ENCODE measurements around the gene MMGT1.
"Not testable (repeated sequence)": the region's sequence is repeated elsewhere in the genome, so short reads cannot be mapped to it uniquely, and the experiment has no call there.

MMGT1 gene

DNA sequence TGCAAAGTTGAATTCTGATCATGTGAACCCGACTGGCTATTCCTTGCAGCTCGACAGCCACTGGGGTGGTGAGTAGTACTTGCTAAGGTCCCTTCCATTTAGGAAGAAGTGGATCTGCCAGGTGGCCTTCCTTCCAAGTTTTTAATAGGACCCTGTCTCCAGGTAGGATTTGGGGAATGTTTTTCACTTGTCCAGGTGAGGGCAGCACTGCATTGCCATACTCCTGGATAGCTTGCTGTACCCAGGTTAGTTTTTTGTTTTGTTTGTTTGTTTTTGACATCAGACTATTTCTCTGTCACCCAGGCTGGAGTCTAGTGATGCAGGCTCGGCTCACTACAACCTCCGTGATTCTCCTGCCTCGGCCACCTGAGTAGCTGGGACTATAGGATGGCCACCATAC is 50.4 kb downstream of the MMGT1 start:
- DNase-seq (ENCODE audit: low read depth): no peak

DNA sequence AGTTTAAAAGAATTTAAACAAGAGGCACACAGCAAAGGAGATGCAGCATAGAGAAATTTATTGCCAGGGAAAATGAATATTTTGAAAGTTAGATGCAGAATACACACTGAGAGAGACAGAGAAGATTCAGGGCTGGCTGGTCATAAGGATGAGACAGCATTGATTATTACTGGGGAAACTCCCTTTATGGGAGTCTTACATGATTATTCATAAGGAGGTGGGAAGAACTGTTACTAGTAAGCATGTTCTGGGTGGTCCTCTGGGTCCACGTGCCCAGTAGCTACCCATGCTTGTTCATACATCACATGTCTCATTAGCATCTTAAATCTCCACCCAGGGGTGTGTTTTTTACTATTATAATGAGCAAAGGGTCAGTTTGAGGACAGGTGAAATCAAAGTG is 53.3 kb downstream of the MMGT1 start:
- not testable (repeated sequence) for DNase-seq (ENCODE audit: low read depth)

DNA sequence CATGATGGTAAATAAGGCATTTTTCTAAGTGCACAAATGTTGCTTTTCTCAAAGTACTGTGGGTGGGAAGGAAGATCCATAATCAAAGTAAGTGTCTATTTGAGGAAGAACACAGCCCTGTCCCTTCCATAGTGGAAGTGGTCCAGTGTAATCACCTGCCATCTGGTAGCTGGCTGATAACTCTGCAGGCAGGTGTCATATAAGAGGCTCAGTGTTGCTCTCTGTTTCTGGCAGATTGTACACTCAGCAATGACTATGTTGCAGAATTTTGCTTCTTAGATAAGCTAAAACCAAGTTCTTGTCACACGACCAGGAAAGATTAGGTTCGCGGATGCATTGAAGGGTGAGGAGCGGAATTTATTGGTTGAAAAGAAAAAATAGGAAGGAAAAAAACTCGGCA is 59.4 kb downstream of the MMGT1 start:
- DNase-seq (ENCODE audit: low read depth): no peak

Measured in HS-5 (cell line).